H1 (cell line): ENCODE results near the gene GPR139. TPM values are rescaled to one million over a fixed set of nuclear protein-coding genes. Genes with fewer than 3 reads are reported as not detected.

Source experiments
- CTBP2 ChIP-seq: IDR thresholded peaks from 2 replicates; pipeline ENCODE4 v1.7.0; 2011; ENCODE audit warnings: borderline replicate concordance, mild to moderate bottlenecking, moderate library complexity, mixed read lengths, low read length; ENCODE audit not compliant: insufficient read depth, insufficient read length
- HDAC2 ChIP-seq, 2 experiments: fragments of 300-600 bp in 1 of 2; sonication (generic) in 1 of 2; IDR thresholded peaks; 2 replicates each; pipeline ENCODE4 v1.6.1; 2011 to 2012; ENCODE audit warnings: low read depth in 2 of 2, low read length in 2 of 2, mild to moderate bottlenecking in 2 of 2, moderate library complexity in 2 of 2, borderline replicate concordance in 1 of 2, inconsistent platforms in 1 of 2
- HDAC6 ChIP-seq: IDR thresholded peaks from one replicate; pipeline ENCODE4 v1.7.1; 2012; ENCODE audit warnings: low read depth, mild to moderate bottlenecking, inconsistent platforms, low read length, moderate library complexity
- POLR2AphosphoS5 ChIP-seq: IDR thresholded peaks from 2 replicates; pipeline ENCODE4 v1.6.1; 2011; ENCODE audit warnings: low read depth, low read length
- SP1 ChIP-seq: IDR thresholded peaks from 2 replicates; pipeline ENCODE4 v1.6.1; 2011; ENCODE audit warnings: low read depth, low read length
- polyA plus RNA-seq, 7 experiments: library from polyadenylated mRNA; depleted of rRNA in 3 of 7; stranded (reverse) in 5 of 7; unstranded in 2 of 7; fragments of >200 nt in 5 of 7; fragments of 200-250 nt in 2 of 7; gene quantifications; 1 replicate in 5 of 7; 2 replicates in 1 of 7; 4 replicates in 1 of 7; pipeline versions ENCODE4 v1.2.1 to v1.2.3, GENCODE V29; 2011 to 2013; ENCODE audit warnings: missing spikeins in 2 of 7, mixed read lengths in 2 of 7
- total RNA-seq: library from RNA; stranded (reverse); fragmentation: NEBNext Ultra II Directional; extraction: Animal tissue kit (Norgen Biotek cat#: 25700); gene quantifications from 2 replicates; pipeline ENCODE4 v1.2.1, GENCODE V29; 2021

GPR139 gene
- total and polyA plus RNA-seq, 2 of the 8 experiments (the other 6 are each of a cell fraction or from before 2014, with no cell fraction given) = 0.84 to 2.2 TPM

GRCh38 chr16:20026361-20027072 is 47.2 kb downstream of the GPR139 start (continued):
- no peak for TF ChIP-seq POLR2AphosphoS5
- no peak for TF ChIP-seq HDAC2 (IDR thresholded peaks at IDR 0.05; ENCODE audit: borderline replicate concordance in 1 of 2, low read depth in 2 of 2, low read length in 2 of 2)
- no peak for TF ChIP-seq CTBP2
- TF ChIP-seq HDAC6 = no peak
- no peak for TF ChIP-seq SP1
